Measurements from ENCODE around the gene UBQLN3.

DNA sequence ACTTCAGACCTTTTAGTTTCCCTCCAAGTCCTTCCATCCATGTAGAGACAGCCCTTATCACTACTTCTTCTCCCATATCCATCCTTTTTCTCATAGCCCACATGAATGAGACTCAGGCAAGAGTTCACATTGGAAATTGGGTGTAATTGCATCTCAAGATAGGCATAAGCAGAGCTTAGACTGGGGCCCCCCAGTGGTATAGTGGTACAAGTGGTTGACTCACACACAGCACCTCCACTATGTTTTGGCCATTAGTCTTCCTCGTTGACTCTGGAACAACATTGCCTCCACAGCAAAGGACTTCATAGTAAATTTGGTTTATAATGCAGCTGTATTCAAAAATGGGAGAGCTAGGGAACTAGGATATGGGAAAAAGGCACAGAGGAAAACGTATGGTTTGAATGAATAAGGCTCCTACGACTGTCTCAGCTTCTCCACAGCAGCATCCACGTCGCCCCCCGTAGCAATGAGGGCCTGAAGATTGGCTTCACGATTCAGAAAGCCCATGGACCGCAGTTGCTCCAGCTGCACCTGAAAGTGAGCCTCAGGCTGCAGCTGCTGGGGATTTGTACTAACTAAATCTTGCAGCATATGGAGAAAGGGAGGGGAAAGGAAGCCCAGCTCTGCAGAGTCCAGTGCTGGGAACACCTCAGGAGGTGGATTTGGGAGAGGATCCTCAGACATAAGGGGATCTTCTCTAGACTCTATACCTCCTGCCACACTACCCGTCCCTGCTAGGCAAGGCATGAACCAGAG is 2.4 kb downstream of the UBQLN3 start:
- TF ChIP-seq CHD4 (IDR thresholded peaks at IDR 0.05): no peak
- TF ChIP-seq, protein P1, sequence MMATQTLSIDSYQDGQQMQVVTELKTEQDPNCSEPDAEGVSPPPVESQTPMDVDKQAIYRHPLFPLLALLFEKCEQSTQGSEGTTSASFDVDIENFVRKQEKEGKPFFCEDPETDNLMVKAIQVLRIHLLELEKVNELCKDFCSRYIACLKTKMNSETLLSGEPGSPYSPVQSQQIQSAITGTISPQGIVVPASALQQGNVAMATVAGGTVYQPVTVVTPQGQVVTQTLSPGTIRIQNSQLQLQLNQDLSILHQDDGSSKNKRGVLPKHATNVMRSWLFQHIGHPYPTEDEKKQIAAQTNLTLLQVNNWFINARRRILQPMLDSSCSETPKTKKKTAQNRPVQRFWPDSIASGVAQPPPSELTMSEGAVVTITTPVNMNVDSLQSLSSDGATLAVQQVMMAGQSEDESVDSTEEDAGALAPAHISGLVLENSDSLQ (IDR thresholded peaks at IDR 0.05): no peak
- no peak for TF ChIP-seq POLR2A (IDR thresholded peaks at IDR 0.05; ENCODE audit: low read depth, low read length)
- TF ChIP-seq RFX5 (IDR thresholded peaks at IDR 0.05; ENCODE audit: low read depth, low read length): no peak
- TF ChIP-seq, protein P2, sequence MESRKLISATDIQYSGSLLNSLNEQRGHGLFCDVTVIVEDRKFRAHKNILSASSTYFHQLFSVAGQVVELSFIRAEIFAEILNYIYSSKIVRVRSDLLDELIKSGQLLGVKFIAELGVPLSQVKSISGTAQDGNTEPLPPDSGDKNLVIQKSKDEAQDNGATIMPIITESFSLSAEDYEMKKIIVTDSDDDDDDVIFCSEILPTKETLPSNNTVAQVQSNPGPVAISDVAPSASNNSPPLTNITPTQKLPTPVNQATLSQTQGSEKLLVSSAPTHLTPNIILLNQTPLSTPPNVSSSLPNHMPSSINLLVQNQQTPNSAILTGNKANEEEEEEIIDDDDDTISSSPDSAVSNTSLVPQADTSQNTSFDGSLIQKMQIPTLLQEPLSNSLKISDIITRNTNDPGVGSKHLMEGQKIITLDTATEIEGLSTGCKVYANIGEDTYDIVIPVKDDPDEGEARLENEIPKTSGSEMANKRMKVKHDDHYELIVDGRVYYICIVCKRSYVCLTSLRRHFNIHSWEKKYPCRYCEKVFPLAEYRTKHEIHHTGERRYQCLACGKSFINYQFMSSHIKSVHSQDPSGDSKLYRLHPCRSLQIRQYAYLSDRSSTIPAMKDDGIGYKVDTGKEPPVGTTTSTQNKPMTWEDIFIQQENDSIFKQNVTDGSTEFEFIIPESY (IDR thresholded peaks at IDR 0.05): no peak
- TF ChIP-seq SIN3A (IDR thresholded peaks at IDR 0.05; ENCODE audit: low read depth, low read length): no peak
- TF ChIP-seq, protein P3, sequence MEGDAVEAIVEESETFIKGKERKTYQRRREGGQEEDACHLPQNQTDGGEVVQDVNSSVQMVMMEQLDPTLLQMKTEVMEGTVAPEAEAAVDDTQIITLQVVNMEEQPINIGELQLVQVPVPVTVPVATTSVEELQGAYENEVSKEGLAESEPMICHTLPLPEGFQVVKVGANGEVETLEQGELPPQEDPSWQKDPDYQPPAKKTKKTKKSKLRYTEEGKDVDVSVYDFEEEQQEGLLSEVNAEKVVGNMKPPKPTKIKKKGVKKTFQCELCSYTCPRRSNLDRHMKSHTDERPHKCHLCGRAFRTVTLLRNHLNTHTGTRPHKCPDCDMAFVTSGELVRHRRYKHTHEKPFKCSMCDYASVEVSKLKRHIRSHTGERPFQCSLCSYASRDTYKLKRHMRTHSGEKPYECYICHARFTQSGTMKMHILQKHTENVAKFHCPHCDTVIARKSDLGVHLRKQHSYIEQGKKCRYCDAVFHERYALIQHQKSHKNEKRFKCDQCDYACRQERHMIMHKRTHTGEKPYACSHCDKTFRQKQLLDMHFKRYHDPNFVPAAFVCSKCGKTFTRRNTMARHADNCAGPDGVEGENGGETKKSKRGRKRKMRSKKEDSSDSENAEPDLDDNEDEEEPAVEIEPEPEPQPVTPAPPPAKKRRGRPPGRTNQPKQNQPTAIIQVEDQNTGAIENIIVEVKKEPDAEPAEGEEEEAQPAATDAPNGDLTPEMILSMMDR (IDR thresholded peaks at IDR 0.05 in 2 of 3, conservative IDR thresholded peaks at IDR 0.05 in 1 of 3; ENCODE audit: control insufficient read depth in 2 of 3, extremely low read depth in 1 of 3, insufficient read depth in 1 of 3, low read depth in 3 of 3, low read length in 3 of 3): no peak
- TF ChIP-seq NR2C1 (IDR thresholded peaks at IDR 0.05): no peak
